Measurements from ENCODE around the gene HERC6.
A peak's percentile ranks its signal among the peaks of the same experiment; 100 is the strongest.
"Not testable (repeated sequence)": the region's sequence is repeated elsewhere in the genome, so short reads cannot be mapped to it uniquely, and the experiment has no call there.

Gene HERC6

DNA sequence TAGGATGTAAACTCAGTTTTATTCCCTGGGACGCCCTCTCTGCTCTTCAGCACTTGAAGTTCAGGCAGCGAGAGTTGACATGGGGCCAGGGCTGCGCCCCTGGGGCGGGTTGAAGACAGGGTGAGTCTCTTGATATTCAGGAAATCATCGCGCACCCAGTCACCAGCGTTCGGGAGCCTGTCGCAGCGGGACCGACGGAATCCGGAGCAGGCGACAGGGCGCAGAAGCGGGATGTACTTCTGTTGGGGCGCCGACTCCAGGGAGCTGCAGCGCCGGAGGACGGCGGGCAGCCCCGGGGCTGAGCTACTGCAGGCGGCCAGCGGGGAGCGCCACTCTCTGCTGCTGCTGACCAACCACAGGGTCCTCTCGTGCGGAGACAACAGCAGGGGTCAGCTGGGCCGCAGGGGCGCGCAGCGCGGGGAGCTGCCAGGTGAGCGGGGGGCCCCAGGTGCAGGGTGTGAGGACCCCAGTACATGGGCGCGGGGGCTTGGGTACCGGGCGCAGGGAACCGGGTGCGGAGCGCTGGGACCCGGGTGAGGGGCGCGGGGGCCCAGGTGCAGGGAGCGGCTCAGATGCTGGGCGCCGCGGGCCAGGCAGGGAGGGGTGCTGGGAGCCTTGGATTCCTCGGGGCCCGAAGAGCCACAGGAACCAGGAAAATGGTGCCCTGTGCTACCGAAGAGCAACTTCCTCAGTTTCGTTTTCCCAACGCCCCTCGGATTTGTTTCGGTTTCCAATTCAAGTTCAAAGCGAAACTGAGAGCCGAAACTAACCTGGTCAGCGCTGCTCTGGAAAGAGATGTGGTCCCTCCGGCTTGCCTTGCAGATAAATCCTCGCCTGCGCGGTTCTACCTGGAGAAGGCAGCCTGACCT is at the start of gene HERC6:
TSS of gene HERC6 (plus strand) at position 162 of the 869 bp plus-strand sequence. CDS start at position 232, 70 bp downstream.
- peak; percentile 73 for DNase-seq (ENCODE audit: low spot score)

DNA sequence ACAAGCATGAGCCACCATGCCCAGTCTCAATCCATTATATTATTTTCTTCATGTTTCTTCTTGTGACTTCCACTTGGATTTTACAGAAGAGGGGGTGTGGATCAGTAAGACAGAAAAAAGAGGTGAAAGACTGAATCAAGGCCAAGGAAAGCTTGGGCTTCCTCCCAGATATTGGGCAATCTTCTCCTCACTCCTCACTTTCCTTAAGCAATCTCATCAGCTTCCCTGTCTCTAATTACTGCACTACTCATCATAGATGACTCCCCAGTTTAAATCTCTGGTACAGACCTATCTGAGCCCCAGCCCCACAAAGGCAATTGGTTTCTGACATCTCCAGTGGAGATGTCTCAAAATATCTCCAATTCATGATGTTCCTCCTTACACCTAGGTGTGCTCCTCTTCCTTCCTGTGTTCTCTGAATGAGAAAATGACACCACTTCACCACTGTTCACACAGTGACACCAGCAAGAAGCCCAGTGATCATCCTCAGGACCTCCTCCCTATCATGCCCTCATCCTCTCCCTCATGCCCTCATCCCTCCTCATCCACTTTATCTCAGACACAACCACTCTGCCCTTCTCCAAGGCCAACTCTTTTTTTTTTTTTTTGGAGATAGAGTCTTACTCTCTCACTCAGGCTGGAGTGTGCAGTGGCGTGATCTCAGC is 44.8 kb upstream of the HERC6 start:
- no peak for DNase-seq (ENCODE audit: low spot score)

DNA sequence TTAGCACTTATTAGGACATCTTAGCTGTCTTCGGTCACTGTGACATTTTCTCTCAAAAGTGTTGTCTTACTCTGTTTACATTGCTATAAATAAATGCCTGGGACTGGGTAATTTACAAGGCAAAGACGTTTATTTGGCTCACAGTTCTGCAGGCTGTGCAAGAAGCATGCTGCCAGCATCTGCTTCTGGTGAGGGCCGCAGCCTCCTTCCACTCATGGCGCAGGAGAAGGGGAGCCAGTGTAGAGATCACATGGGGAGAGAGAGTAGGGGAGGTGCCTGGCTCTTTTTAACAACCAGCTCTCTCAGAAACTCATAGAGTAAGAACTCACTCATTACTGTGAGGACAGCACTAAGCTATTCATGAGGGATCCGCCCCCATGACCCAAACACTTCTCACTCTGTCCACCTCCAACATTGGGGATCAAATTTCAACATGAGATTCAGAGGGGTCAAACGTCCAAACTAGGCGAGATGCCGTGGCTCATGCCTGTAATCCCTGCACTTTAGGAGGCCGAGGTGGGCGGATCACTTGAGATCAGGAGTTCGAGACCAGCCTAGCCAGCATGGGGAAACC is 43.5 kb upstream of the HERC6 start:
- no peak for DNase-seq (ENCODE audit: low spot score)

DNA sequence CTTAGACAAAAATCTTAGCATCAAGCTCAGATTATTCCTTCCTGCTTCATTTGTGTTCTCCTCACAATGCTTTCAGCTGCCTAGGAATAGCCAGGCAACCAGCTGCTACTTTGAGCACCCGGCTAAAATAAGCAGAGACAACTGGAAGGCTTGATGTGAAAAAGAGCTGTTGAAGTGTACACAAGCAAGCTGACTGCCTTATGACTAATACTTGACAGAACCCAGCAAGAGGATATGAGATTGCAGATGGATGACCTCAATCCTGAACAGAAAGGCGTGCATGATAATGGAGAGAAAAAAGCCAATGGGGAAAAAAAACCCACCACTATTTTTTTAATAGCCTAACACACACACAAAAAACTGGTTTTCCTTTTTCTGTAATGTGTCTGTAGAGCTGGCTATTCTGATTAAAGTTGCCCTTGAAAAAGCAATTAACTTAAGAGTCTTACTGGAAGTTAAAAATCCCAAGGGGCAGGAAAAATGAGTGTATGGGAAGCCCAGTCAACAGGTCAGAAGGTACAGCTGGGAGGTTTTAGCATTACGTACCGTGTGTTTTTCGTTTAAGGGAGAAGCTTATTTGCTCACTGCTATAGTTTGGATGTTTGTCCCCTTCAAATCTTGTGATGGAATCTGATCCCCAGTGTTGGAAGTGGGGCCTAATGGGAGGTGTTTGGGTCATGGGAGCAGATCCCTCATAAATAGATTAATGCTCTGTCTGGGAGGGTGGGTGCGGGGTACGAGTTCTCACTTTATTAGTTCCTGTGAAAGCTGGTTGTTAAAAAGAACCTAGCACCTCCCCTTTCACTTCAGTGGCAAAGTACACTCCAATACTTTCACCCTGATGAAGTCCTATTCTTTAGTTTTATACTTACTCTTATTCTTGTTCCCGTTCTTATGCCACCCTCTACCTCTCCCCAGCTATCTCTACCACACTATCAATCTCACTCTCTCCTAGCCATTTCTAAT is 37.1 kb upstream of the HERC6 start:
- DNase-seq (ENCODE audit: low spot score), result peak; percentile 71

DNA sequence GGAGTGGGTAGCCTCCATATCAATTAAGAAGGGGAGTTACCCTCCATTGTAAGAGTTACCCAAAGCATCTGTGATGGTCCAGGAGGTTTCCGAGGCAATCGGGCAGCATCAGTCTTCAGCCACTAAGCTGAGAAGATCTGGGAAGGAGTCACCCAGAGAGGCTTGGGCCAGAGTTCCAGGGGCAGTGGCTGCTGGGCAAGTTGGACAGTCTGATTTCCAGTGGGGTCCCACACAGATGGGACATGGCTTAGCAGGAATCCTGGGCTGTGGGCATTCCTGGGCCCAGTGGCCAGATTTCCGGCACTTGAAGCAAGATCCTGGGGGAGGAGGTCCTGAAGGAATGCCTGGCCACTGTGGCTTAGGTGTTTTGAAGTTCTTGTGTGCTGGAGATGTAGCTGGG is 31.8 kb upstream of the HERC6 start:
- not testable (repeated sequence) for DNase-seq (ENCODE audit: low spot score)

DNA sequence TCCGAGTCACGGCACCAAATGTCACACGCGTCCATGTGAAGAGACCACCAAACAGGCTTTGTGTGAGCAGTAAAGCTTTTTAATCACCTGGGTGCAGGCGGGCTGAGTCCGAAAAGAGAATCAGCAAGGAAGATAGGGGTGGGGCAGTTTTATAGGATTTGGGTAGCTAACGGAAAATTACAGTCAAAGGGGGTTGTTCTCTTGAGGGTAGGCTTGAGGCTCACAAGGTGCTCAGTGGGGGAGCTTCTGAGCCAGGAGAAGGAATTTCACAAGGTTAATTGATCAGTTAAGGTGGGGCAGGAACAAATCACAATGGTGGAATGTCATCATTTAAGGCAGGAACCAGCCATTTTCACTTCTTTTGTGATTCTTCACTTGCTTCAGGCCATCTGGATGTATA is 29.9 kb upstream of the HERC6 start:
- DNase-seq (ENCODE audit: low spot score), result not testable (repeated sequence)

DNA sequence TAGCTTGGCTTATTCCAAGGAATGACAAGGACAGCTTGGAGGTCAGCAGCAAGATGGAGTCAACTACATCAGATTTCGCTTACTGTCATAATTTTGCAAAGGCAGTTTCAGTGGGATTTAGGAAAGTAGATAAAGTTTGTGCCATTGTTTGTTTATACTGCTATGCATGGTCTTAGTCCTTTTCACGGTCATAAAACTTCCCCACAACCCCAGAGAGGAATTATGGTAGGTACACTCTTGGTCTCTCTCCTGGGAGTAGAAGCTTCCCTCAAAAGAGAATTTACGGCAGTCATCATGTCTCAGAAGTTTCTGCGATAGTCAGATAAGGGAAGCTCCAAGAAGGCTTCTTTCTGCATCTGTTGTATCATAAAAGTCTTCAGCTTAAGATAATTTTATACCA is 27.9 kb upstream of the HERC6 start:
- no peak for DNase-seq (ENCODE audit: low spot score)

DNA sequence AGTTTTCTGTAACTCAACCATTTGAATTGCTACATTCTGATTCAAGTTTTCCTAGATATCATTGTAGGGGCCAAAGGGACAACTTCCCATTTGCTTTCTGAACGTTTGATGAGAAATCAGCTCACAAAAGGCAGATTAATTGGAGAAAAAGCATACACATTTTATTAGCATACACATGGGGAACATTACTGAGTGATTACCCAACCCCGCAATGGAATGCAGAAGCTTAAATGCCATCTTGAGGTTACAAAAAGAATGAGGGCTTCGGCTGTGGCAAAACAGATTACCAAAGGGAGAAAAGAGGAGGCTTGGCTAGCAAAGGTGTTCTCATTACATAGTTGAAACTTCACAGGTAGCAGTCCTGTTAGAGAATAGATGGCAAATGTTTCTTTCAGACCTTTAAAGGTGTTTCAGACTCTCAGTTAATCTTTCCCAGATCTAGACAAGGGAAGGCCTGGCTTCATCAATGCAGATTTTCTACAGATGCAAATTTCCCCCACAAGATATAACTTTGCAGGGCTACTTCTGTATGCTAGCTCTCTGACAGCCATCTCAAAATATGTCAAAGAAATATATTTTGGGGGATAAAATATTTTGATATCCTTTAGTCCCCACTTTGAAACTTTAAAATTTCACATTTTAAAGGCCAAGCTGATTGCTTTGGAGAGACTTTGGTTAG is 26.5 kb upstream of the HERC6 start:
- no peak for DNase-seq (ENCODE audit: low spot score)

DNA sequence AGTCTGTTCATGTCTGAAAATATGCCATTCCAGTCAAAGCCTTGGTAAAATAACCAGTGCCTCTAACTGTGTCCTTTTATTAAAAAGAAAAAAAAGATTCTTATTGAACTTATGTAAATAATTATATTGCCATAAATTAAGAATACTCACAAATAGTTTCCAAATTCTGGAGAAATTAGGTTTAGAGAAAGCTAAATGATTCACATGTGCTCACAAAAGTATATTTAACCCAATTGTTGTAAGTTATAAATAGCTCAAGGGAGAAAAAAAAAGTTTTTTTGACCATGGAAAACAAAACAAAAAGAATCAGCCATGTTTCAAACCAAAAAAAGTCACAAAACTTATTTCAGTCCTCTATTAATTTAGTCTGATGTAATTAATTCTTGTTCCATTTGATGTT is 25.3 kb upstream of the HERC6 start:
- DNase-seq (ENCODE audit: low spot score), result no peak

DNA sequence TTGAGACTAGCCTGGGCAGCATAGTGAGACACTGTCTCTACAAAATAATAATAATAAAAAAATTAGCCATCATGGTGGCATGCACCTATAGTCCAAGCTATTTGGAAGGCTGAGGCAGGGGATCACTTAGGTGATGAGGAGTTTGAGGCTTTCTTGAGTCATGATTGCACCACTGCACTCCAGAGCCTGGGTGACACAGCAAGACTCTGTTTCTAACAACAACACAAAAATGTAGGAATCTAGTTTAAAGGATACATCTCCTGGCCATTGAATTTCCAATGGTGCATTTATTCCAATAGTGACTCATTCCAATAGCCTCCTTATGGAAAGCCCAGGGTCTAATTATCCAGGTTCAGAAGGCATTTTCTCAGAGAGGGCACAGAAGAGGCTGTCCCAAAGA is 21.9 kb upstream of the HERC6 start:
- no peak for DNase-seq (ENCODE audit: low spot score)

DNA sequence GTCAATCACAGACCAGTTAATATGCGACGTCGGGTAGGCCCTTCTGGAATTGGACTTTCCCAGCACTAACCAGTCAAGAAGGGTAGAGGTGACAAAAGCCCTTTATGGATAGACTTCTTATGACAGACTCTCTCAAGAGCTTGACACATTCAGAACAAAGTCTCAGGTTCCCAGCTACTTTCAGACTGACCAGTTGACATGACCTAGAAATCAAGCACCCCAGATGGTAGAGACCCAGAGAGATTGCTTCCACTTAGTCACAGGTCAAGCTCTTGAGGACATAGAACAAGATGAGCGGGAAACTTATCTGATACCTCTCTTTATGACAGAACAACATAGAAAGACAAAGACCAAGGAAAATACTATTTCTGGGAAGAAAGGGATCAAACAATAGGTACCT is 21.4 kb upstream of the HERC6 start:
- DNase-seq (ENCODE audit: low spot score), result no peak

DNA sequence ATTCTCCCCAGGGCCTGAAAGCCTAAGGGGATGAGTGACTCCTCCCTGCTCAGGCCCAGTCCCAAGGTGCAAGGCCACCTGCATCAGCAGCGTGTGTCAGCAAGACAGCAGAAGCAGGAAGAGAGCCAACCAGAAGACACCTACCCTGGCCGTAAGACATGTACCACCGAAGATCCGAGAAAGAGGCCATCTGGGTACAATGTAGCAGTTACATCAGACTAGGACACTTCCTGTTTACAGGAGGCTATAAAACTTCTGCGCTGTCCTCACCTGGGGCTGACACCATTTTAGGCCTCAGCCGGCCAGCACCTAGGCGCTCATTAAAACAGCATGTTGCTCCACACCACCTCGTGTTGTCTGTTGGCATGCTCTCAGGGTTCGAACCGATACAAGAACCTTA is 19.1 kb upstream of the HERC6 start:
- no peak for DNase-seq (ENCODE audit: low spot score)

DNA sequence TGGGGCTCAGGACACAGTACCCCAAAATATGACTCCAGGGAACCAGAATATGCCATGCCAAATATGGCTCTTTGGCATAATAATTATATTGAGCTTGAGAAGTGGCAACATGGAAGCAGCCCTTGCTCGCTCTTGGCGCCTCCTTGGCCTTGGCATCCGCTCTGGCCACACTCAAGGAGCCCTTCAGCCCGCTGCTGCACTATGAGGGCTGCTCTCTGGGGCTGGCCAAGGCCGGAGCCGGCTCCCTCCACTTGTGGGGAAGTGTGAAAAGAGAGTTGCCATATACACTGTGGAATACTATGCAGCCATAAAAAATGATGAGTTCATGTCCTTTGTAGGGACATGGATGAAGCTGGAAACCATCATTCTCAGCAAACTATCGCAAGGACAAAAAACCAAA is 18.4 kb upstream of the HERC6 start:
- no peak for DNase-seq (ENCODE audit: low spot score)

DNA sequence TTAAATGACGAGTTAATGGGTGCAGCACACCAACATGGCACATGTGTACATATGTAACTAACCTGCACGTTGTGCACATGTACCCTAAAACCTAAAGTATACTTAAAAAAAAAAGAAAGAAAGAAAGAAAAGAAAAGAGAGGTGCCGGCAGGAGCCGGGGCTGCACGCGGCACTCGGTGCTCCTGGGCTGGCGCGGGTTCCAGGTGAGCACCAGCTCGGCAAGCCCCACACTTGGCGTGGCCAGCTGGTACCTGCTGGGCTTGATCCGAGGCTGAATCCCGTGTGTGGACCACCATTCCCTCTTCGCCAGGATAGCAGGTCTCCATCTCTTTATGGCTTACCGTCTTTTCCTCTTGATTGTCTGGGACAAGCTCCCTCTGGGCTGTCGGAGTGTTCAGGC is 17.9 kb upstream of the HERC6 start:
- DNase-seq (ENCODE audit: low spot score), result no peak

DNA sequence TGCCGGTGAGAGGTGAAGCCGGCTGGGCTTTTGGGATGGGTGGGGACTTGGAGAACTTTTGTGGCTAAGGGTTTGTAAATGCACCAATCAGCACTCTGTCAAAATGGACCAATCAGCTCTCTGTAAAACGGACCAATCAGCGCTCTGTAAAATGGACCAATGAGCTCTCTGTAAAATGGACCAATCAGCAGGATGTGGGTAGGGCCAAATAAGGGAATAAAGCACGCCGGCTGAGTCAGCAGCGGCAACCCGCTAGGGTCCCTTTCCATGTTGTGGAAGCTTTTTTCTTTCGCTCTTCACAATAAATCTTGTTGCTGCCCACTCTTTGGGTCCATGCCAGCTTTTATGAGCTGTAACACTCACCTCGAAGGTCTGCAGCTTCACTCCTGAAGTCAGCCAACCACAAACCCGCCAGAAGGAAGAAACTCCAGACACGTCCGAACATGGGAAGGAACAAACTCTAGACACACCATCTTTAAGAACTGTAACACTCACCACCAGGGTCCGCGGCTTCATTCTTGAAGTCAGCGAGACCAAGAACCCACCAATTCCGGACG is 17.4 kb upstream of the HERC6 start:
- not testable (repeated sequence) for DNase-seq (ENCODE audit: low spot score)

DNA sequence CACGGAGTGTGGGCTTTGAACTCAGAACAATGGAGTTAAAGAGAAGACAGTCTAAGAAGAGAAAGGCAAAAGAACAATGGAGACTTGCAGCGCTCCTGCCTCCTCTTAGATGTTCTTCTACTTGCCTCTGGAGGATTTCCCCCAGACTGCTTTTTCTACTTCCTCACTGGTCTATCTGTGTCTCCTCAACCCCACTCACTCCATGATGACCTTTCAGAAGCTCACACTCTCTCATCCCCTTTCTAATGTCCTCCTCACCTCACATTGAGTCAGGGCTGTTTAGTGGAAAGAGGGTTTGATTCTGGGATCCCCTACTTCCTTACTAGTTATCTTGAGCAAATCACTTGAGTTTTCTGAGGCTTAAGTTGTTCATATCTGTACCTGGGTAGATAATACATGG is 12.2 kb upstream of the HERC6 start:
- no peak for DNase-seq (ENCODE audit: low spot score)

DNA sequence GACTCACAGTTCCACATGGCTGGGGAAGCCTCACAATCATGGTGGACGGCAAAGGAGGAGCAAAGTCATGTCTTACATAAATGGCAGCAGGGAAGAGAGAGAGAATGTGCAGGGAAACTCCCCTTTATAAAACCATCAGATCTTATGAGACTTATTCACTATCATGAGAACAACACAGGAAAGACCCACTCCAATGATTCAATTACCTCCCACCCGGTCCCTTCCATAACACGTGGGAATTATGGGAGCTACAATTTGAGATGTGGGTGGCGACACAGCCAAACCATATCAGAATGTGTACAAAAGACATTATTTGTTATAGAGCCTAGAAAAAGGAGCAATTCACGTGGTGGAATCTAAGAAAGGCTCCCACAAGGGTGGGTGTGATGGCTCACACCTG is 10.8 kb upstream of the HERC6 start:
- no peak for DNase-seq (ENCODE audit: low spot score)

DNA sequence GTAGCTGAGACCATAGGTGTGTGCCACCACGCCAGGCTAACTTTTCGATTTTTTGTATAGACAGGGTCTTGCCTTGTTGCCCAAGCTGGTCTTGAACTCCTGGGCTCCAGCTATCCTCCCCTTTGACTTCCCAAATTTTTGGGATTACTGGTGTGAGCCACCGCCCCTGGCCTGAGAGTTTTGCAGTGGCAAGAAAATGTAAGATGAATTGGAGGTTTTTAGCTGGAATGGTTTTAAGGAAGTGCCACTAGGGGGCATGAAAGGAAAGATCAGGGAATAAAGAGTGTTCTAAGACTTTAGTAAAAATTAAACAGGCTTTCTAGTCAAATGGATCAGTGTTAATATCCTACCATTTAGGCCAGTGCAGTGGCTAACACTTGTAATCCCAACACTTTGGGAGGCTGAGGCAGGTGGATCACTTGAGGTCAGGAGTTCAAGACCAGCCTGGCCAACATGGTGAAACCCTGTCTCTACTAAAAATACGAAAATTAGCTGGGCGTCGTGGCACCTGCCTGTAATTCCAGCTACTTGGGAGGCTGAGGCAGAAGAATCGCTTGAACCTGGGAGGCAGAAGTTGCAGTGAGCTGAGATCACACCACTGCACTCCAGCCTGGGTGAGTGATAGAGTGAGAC is 9.4 kb upstream of the HERC6 start:
- DNase-seq (ENCODE audit: low spot score), result peak; percentile 27

DNA sequence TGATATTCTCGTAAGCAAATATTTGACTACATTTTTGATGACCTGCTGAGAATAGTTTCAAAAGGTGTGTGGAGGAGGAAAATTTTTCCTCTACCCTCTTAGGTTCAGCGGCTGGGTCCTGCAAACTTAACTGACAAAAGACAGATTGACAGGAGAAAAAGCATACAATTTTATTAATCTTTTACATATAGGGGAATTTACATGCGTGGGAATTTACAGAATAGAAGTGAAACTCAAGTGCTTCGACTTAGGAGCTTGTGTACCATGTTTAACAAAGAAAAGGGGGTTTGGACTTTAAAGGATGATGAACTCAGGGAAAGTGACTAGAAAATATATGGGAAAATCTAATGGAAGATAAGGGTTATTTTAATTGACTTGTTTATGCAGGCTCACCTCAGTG is 2.5 kb downstream of the HERC6 start:
- no peak for DNase-seq (ENCODE audit: low spot score)

DNA sequence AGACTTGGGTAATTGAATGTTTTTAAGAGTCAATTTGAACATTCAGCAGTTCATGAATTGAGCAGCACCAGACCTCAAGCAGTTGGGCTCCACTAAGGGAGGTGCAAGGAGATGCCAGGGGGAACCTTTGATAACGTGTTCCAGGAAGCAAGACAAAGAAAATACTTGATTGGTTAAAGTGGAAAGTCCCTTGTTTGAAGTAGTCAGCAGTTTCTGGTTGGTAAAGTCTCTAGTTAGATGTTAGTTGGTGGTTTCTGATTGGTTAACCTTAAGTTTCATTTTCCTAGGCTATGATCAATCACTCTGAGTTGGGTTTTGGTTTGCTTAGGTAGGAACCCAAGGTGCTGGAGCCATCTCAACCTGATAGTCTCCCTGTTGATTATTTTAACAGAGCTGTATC is 4.0 kb downstream of the HERC6 start:
- no peak for DNase-seq (ENCODE audit: low spot score)

DNA sequence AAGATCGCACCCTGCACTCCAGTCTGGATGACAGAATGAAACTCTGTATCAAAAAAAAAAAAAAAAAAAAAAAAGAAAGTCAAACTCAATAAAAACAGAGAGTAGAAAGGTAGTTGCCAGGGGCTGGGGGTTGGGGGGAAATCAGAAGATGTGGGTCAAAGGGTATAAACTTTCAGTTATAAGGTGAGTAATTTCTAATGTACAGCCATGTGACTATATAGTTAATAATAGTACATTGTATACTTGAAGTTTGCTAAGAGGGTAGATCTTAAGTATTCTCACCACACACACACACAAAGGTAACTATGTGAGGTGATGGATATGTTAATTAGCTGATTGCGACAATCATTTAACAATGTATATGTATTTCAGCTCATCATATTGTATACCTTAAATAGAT is 11.5 kb downstream of the HERC6 start:
- DNase-seq (ENCODE audit: low spot score), result no peak
